ENCODE results near the gene DBNL.
A peak's percentile ranks its signal among the peaks of the same experiment; 100 is the strongest.
"Not testable (repeated sequence)": the region's sequence is repeated elsewhere in the genome, so short reads cannot be mapped to it uniquely, and the experiment has no call there.

DBNL gene

DNA sequence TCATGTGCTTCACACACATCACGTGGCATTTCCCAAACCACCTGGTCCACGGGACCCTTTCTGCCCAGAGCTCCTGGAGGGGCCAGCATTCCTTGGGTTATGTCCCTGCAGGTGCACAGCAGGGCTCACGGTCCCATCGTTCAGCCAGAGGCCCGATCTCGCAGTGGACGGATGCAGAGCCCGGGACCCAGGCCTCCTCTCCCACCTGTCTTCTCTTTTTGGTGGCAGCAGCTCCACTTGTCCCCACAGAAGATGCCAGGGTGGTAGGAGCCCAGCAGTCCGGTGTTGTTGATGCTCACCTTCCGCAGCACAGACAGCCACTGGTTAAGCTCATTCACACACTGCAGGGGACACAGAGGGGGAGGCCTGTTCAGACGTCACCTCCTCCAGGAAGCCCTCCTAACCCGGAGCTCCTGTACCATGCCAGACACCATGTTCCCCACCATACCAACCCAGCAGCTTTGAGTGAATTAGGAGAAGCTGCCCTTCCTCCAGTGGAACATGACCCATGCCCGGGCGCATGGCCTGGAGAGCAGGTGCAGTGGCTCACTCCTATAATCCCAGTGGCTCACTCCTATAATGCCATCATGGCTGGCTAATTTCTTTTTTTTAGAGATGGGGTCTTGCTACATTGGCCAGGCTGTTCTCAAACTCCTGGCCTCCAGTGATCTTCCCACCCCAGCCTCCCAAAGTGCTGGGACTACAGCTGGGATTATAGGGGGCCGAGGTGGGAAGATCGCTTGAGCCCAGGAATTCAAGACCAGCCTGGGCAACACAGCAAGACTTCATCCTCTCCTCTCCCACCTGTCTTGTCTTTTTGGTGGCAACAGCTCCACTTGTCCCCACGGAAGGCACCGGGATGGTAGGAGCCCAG lies 10.3 kb upstream of the DBNL start:
- not testable (repeated sequence) for H3K27me3 ChIP-seq, H4K20me1 ChIP-seq

DNA sequence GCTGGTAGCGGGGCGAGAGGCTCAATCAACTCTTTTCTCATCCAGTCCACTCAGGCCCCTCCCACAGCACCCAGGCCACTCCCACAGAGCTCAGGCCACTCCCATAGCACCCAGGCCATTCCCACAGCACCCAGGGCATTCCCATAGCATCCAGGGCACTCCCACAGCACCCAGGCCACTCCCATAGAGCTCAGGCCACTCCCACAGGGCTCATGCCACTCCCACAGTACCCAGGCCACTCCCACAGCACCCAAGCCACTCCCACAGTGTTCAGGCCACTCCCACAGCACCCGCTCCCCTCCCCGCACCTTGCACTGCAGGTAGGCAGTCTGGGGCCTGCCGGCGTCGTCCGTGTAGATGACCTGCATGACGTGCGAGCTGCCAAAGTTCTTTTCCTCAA lies 8.1 kb upstream of the DBNL start:
- H3K27ac ChIP-seq; H3K4me3 ChIP-seq; H3K27me3 ChIP-seq; H3K36me3 ChIP-seq; H3K4me2 ChIP-seq; H3K4me1 ChIP-seq; H3K9ac ChIP-seq; H3K9me3 ChIP-seq (replicated peaks in 1 of 11); H4K20me1 ChIP-seq: not testable (repeated sequence)

More for the DNA sequence above, 10.3 kb upstream of the DBNL start:
- H3K9me3 ChIP-seq (replicated peaks in 1 of 11); H3K36me3 ChIP-seq; H3K9ac ChIP-seq; H3K4me1 ChIP-seq; H3K4me3 ChIP-seq; H3K4me2 ChIP-seq; H3K27ac ChIP-seq: not testable (repeated sequence)

DNA sequence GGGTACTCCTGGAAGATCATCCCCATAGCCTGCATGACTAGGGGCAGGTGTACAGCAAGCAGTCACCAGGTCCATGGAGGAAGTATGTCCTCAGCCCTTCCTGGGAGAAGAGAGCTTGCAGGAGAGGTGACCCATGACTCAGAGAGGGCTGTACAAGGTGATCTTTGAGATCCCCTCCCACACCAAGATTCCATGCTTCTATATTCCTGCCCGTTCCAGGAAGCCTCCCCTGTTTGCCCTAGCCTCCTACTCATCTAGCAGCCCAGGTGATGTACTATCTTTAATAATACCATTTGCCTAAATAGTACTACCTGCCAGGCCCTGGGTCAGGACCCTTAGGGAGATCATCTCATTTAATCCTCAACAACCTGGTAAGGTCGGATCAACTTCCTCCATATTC lies 6.6 kb upstream of the DBNL start:
- H3K36me3 ChIP-seq; H3K4me3 ChIP-seq; H4K20me1 ChIP-seq; H3K27ac ChIP-seq; H3K9ac ChIP-seq; H3K4me2 ChIP-seq; H3K4me1 ChIP-seq; H3K9me3 ChIP-seq (replicated peaks in 1 of 11); H3K27me3 ChIP-seq: not testable (repeated sequence)

DNA sequence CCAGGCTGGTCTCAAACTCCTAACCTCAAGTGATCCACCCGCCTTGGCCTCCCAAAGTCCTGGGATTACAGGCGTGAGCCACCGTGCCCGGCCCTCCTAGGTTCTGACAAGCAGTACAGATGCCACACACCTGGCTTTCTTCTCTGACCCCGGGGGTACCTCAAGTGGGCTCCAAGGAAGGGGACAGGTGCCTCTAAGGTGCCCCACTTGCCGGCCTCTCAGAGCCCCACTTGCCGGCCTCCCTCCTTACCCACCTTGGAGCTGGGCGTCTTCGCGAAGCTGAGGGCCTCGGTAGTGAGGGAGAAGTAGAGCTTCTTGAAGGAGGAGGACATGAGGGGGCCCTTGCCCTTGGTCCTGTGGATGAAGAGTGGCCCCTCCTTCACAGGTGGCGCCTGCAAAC lies 5.9 kb upstream of the DBNL start:
- not testable (repeated sequence) for H3K4me2 ChIP-seq; H3K27me3 ChIP-seq; H3K36me3 ChIP-seq; H3K9ac ChIP-seq; H3K9me3 ChIP-seq (replicated peaks in 1 of 11); H4K20me1 ChIP-seq; H3K4me3 ChIP-seq; H3K27ac ChIP-seq
- H3K4me1 ChIP-seq = peaks cover 1 to 11% (median 6%) of the 10 kb centered on the region in 10 experiments

DNA sequence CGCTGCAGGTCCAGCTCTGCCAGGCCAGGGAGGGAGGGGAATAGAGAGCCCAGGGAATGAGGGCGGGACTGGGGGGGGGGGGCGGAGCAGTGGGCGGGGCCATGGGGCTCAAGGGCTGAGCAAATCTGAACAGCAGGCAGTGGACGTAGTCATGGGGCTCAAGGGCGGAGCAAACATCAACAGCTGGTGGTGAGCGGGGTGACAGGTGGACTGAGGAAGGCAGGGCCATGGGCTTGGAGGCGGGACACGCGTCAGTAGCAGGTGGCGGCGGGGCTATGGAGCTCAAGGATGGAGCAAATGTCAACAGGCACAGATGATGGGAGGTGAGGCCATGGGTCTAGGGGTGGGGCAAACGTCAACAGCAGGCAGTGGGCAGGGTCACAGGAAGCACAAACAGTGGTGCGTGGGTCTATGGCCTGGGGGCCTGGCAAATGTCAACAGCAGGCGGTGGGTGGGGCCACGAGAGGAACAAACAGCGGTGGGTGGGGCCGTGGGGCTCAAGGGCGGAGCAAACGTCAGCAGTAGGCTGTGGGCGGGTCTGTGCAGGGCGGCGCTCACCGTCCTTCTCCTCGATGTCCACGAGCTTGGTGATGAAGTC lies 5.4 kb upstream of the DBNL start:
- peaks cover 6 to 16% (median 11%) of the 10 kb centered on the region in 10 experiments for H3K4me1 ChIP-seq
- not testable (repeated sequence) for H3K27ac ChIP-seq; H3K27me3 ChIP-seq; H3K36me3 ChIP-seq; H3K9me3 ChIP-seq (replicated peaks in 1 of 11); H3K9ac ChIP-seq; H4K20me1 ChIP-seq; H3K4me3 ChIP-seq
- H3K4me2 ChIP-seq = peak overlapping the region in 1 of 11 experiments; percentile 48; a peak in 1 of 22 replicates

DNA sequence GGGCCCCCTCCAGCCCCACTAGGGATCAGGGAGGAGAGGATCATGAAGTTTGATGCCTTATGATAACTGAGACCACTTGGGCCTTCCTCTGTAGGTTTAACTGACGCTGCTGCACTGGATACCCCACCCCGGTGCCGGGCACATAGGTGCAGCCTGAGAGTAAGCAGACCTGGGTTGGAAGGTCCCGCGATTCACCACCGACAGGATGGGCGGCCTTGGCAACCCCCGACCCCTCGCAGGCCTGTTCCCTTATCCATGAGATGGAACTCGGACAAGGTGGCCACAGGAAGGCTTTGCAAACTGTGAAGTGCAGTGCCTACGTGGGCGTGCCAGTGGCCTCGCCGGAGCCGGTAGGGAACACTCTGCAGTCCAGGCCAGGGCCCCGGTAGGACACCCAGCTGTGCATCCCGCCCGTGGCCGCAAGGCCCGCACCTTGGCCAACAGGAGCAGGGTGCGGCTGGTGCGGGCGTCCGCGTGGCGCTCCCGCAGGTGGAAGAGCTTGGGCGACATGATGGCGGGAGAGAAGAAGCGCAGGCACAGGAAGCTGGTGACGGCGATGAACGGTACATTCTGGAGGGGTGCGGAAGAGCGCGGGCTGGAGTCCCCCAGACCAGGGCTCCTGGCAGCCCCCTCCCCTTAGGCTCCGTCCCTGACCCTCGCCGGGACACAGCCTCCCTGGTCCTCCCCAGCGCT lies 4.6 kb upstream of the DBNL start:
- peak overlapping the region in 9 of 11 experiments; percentile 44 to 62 (median 58); a peak in 14 of 22 replicates for H3K9ac ChIP-seq
- peak overlapping the region; percentile 31 to 69 (median 54); a peak in 17 of 20 replicates for H3K4me3 ChIP-seq
- not testable (repeated sequence) for H3K9me3 ChIP-seq (replicated peaks in 1 of 11); H3K27me3 ChIP-seq; H3K36me3 ChIP-seq; H4K20me1 ChIP-seq
- H3K27ac ChIP-seq = peak overlapping the region in 8 of 11 experiments; percentile 32 to 59 (median 45); a peak in 7 of 22 replicates
- peaks cover 6 to 17% (median 12%) of the 10 kb centered on the region in 10 experiments for H3K4me1 ChIP-seq
- peak overlapping the region; percentile 72 to 92 (median 87); a peak in 21 of 22 replicates for H3K4me2 ChIP-seq

DNA sequence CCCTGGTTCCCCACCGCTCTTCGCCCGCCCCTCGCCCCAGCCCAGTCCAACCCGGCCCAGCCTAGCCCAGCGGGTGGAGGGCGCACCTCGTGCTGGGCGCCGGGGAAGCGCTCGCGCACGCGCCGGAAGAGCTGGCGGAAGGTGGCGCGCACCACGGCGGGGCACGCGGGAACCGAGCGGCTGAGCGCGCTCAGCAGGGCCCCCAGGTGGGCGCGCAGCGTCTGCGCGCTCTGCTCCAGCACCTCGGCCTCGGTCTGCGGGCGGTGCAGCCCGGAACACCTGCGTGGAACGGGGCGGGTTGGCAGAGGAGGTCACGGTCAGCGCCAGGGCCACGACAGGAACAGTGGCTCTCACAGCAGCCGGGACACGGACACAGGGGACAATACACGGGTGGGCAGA lies 4.0 kb upstream of the DBNL start:
- not testable (repeated sequence) for H3K27me3 ChIP-seq; H3K36me3 ChIP-seq; H3K9me3 ChIP-seq (replicated peaks in 1 of 11); H4K20me1 ChIP-seq
- H3K4me3 ChIP-seq = peak overlapping the region; percentile 31 to 69 (median 54); a peak in 18 of 20 replicates
- H3K4me2 ChIP-seq = peak overlapping the region; percentile 72 to 92 (median 87)
- peak overlapping the region in 8 of 11 experiments; percentile 32 to 59 (median 45); a peak in 11 of 22 replicates for H3K27ac ChIP-seq
- peaks cover 8 to 21% (median 16%) of the 10 kb centered on the region in 10 experiments for H3K4me1 ChIP-seq
- H3K9ac ChIP-seq = peak overlapping the region; percentile 30 to 62 (median 57); a peak in 19 of 22 replicates

DNA sequence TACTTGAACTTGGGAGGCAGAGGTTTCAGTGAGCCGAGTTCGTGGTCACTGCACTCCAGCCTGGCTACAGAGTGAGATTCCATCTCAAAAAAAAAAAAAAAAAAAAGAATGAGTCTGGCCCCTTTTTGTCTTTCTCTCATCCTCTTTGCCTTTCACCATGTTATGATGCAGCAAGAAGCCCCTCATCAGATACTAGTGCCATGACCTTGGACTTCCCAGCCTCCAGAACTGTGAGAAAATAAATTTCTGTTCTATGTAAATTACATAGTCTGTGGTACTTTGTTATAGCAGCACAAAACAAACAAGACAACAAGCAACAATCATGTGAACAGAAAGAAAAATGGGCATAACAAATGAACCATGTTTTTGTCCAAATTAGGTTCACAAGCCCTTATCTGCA lies 2.3 kb upstream of the DBNL start:
- Histone ChIP-seq H4K20me1 (peaks cover 5 to 21% (median 18%) of the 10 kb centered on the region in 11 experiments; a peak in 19 of 22 replicates), H3K4me3 (no peak overlapping the region), H3K9ac (no peak overlapping the region), H3K4me2 (no peak overlapping the region), H3K4me1 (peaks cover 25 to 39% (median 33%) of the 10 kb centered on the region in 10 experiments), H3K36me3 (peaks cover 0 to 10% (median 0%) of the 10 kb centered on the region in 11 experiments; a peak in 3 of 22 replicates), H3K27ac (no peak overlapping the region), H3K9me3 (replicated peaks in 1 of 11) (no peaks in the 10 kb centered on the region), H3K27me3 (no peaks in the 10 kb centered on the region)
- TF ChIP-seq Cebpa-rat (IDR thresholded peaks at IDR 0.05) = no peak

DNA sequence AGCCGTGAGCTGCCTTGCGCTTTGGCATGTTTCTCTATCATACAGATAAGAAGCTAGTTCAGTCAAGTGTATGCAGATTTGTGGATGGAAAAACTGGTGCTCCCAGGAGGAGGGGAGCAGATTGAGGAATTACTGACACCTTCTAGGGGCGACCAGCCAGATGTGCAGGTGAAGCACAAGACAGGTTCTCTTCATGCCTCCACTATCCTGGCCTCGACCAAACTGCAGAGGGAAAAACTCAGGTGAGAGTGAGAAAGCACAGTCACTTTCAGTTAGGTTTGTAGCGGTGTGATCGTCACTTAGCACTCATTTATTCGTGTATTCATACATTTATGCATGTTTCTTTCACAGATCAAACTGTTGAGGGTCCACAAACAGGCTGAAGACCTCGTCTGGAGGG lies 600 bp upstream of the DBNL start:
- H3K4me3 ChIP-seq = peak overlapping the region; percentile 76 to 98 (median 89)
- peaks cover 22 to 38% (median 35%) of the 10 kb centered on the region in 11 experiments; a peak in 20 of 22 replicates for H4K20me1 ChIP-seq
- peak overlapping the region; percentile 86 to 96 (median 90) for H3K9ac ChIP-seq
- peak overlapping the region; percentile 84 to 94 (median 86); a peak in 21 of 22 replicates for H3K27ac ChIP-seq
- TF ChIP-seq Cebpa-rat (IDR thresholded peaks at IDR 0.05) = no peak
- peaks cover 42 to 56% (median 50%) of the 10 kb centered on the region in 10 experiments for H3K4me1 ChIP-seq
- H3K4me2 ChIP-seq = peak overlapping the region; percentile 88 to 100 (median 99)
- no peaks in the 10 kb centered on the region for H3K9me3 ChIP-seq (replicated peaks in 1 of 11)
- no peaks in the 10 kb centered on the region for H3K27me3 ChIP-seq
- H3K36me3 ChIP-seq = peaks cover 6 to 26% (median 10%) of the 10 kb centered on the region in 11 experiments; a peak in 19 of 22 replicates

Measured in BLaER1 treated with 17β-estradiol and CSF1 and Interleukin-3, amounts not matched to agents 10 nM and 100 nM (cell line).